Ishikawa (cell line): Measurements from ENCODE around the gene KCNAB1.

Experiments used
- CREB1 ChIP-seq: IDR thresholded peaks from 2 replicates; pipeline ENCODE4 v1.6.1; 2012; ENCODE audit warnings: low read depth
- TAF1 ChIP-seq: IDR thresholded peaks from 2 replicates; pipeline ENCODE4 v1.6.1; 2012; ENCODE audit warnings: low read depth, mild to moderate bottlenecking
- TCF12 ChIP-seq: IDR thresholded peaks from 2 replicates; pipeline ENCODE4 v1.6.1; 2012; ENCODE audit warnings: low read depth
- USF1 ChIP-seq: IDR thresholded peaks from 2 replicates; pipeline ENCODE4 v1.6.1; 2012

- TF ChIP-seq TAF1 (no peak), USF1 (no peak), CREB1 (no peak), TCF12 (no peak)
These were observed 140.0 kb downstream of the KCNAB1 start for GRCh38 chr3:156260331-156260730.
